Liver (tissue), 3 donors: ENCODE results near the gene MON2.
A peak's percentile ranks its signal among the peaks of the same experiment; 100 is the strongest.

ENCODE experiments used
- HNF4A ChIP-seq, 2 donors: conservative IDR thresholded peaks; 2 replicates each; pipeline ENCODE4 v1.6.1; 2016; ENCODE audit warnings: antibody characterized with exemption in 2 of 2, mild to moderate bottlenecking in 2 of 2
- JUND ChIP-seq, 2 donors: IDR thresholded peaks; 2 replicates each; pipeline ENCODE4 v1.6.1; 2016; ENCODE audit warnings: antibody characterized with exemption in 2 of 2
- RAD21 ChIP-seq, 2 donors: IDR thresholded peaks; 2 replicates each; pipeline ENCODE4 v1.6.1; 2016; ENCODE audit warnings: antibody characterized with exemption in 2 of 2, mild to moderate bottlenecking in 2 of 2
- RXRA ChIP-seq, 2 donors: IDR thresholded peaks; 2 replicates each; pipeline ENCODE4 v1.6.1; 2017 to 2018; ENCODE audit warnings: antibody characterized with exemption in 2 of 2, mild to moderate bottlenecking in 1 of 2
- SP1 ChIP-seq: IDR thresholded peaks from 2 replicates; pipeline ENCODE4 v1.6.1; 2018; ENCODE audit warnings: antibody characterized with exemption, mild to moderate bottlenecking
- TAF1 ChIP-seq: conservative IDR thresholded peaks from 2 replicates; pipeline ENCODE4 v1.6.1; 2016; ENCODE audit warnings: antibody characterized with exemption, mild to moderate bottlenecking
- TF ChIP-seq, protein P1 (sequence below): fragments of 150-350 bp; IDR thresholded peaks from 2 replicates; pipeline ENCODE4 v1.5.1; 2017; ENCODE audit warnings: improper control_type of control experiment, low read depth, low read length; ENCODE audit not compliant: missing input control
- TF ChIP-seq, protein P2 (sequence below): IDR thresholded peaks from 2 replicates; pipeline ENCODE4 v1.6.1; 2016; ENCODE audit warnings: antibody characterized with exemption
- TF ChIP-seq, protein P3 (sequence below): IDR thresholded peaks from 2 replicates; pipeline ENCODE4 v1.6.1; 2016; ENCODE audit warnings: antibody characterized with exemption, mild to moderate bottlenecking
- TF ChIP-seq, protein P4 (sequence below): IDR thresholded peaks from 2 replicates; pipeline ENCODE4 v1.6.1; 2016; ENCODE audit warnings: antibody characterized with exemption
- donor health status: healthy.
- donor health status: healthy.

- TF ChIP-seq, protein P1, sequence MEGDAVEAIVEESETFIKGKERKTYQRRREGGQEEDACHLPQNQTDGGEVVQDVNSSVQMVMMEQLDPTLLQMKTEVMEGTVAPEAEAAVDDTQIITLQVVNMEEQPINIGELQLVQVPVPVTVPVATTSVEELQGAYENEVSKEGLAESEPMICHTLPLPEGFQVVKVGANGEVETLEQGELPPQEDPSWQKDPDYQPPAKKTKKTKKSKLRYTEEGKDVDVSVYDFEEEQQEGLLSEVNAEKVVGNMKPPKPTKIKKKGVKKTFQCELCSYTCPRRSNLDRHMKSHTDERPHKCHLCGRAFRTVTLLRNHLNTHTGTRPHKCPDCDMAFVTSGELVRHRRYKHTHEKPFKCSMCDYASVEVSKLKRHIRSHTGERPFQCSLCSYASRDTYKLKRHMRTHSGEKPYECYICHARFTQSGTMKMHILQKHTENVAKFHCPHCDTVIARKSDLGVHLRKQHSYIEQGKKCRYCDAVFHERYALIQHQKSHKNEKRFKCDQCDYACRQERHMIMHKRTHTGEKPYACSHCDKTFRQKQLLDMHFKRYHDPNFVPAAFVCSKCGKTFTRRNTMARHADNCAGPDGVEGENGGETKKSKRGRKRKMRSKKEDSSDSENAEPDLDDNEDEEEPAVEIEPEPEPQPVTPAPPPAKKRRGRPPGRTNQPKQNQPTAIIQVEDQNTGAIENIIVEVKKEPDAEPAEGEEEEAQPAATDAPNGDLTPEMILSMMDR = peak; percentile 62
- TF ChIP-seq, protein P2, sequence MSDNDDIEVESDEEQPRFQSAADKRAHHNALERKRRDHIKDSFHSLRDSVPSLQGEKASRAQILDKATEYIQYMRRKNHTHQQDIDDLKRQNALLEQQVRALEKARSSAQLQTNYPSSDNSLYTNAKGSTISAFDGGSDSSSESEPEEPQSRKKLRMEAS = no peak
- TF ChIP-seq JUND (IDR thresholded peaks at IDR 0.05) (no peak), HNF4A (conservative IDR thresholded peaks at IDR 0.05) (no peak), SP1 (no peak), RAD21 (IDR thresholded peaks at IDR 0.05) (peak; percentile 88 to 90), RXRA (IDR thresholded peaks at IDR 0.05) (no peak), TAF1 (no peak)
- TF ChIP-seq, protein P3, sequence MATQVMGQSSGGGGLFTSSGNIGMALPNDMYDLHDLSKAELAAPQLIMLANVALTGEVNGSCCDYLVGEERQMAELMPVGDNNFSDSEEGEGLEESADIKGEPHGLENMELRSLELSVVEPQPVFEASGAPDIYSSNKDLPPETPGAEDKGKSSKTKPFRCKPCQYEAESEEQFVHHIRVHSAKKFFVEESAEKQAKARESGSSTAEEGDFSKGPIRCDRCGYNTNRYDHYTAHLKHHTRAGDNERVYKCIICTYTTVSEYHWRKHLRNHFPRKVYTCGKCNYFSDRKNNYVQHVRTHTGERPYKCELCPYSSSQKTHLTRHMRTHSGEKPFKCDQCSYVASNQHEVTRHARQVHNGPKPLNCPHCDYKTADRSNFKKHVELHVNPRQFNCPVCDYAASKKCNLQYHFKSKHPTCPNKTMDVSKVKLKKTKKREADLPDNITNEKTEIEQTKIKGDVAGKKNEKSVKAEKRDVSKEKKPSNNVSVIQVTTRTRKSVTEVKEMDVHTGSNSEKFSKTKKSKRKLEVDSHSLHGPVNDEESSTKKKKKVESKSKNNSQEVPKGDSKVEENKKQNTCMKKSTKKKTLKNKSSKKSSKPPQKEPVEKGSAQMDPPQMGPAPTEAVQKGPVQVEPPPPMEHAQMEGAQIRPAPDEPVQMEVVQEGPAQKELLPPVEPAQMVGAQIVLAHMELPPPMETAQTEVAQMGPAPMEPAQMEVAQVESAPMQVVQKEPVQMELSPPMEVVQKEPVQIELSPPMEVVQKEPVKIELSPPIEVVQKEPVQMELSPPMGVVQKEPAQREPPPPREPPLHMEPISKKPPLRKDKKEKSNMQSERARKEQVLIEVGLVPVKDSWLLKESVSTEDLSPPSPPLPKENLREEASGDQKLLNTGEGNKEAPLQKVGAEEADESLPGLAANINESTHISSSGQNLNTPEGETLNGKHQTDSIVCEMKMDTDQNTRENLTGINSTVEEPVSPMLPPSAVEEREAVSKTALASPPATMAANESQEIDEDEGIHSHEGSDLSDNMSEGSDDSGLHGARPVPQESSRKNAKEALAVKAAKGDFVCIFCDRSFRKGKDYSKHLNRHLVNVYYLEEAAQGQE = no peak
- TF ChIP-seq, protein P4, sequence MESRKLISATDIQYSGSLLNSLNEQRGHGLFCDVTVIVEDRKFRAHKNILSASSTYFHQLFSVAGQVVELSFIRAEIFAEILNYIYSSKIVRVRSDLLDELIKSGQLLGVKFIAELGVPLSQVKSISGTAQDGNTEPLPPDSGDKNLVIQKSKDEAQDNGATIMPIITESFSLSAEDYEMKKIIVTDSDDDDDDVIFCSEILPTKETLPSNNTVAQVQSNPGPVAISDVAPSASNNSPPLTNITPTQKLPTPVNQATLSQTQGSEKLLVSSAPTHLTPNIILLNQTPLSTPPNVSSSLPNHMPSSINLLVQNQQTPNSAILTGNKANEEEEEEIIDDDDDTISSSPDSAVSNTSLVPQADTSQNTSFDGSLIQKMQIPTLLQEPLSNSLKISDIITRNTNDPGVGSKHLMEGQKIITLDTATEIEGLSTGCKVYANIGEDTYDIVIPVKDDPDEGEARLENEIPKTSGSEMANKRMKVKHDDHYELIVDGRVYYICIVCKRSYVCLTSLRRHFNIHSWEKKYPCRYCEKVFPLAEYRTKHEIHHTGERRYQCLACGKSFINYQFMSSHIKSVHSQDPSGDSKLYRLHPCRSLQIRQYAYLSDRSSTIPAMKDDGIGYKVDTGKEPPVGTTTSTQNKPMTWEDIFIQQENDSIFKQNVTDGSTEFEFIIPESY = no peak
These were observed 28.4 kb upstream of the MON2 start for GRCh38 chr12:62438098-62438692.
